NT2/D1 (cell line): ENCODE results near the gene INPP5D.

Source experiments
- SUZ12 ChIP-seq: IDR thresholded peaks from 2 replicates; pipeline ENCODE4 v1.6.1; 2011; ENCODE audit not compliant: insufficient read length, insufficient read depth; ENCODE audit errors: extremely low read depth
- YY1 ChIP-seq: IDR thresholded peaks from 2 replicates; pipeline ENCODE4 v1.6.1; 2011; ENCODE audit not compliant: insufficient read length, insufficient read depth
- ZNF274 ChIP-seq: IDR thresholded peaks from 2 replicates; pipeline ENCODE4 v1.6.1; 2011; ENCODE audit warnings: mild to moderate bottlenecking, low read depth, low read length

DNA sequence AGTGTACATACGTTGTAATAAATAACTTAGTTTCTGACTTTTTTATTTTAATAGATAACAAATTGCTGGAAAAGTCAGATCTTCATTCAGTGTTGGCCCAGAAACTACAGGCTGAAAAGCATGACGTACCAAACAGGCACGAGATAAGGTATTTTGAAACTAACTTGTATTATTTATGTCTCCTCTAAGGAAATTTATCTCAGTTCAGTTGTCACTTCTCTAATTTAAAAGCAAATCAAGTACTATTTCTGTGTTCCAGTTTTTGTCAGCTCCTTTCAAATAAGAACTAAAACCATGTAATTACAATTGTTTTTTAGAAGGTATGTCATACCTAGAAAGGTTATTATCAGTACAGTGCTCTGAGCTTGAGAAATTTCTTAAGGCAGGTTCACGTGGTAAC, 195.9 kb downstream of the INPP5D start:
- no peak for TF ChIP-seq YY1
- TF ChIP-seq ZNF274, result no peak
- TF ChIP-seq SUZ12, result no peak
